ENCODE measurements around the gene CENATAC.
"Not testable (repeated sequence)": the region's sequence is repeated elsewhere in the genome, so short reads cannot be mapped to it uniquely, and the experiment has no call there.

The CENATAC gene, protein sequence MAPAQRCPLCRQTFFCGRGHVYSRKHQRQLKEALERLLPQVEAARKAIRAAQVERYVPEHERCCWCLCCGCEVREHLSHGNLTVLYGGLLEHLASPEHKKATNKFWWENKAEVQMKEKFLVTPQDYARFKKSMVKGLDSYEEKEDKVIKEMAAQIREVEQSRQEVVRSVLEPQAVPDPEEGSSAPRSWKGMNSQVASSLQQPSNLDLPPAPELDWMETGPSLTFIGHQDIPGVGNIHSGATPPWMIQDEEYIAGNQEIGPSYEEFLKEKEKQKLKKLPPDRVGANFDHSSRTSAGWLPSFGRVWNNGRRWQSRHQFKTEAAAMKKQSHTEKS

GRCh38 chr11:118997627-118998387, at the start of gene CENATAC:
TSS of gene CENATAC (plus strand) at chr11:118998138. CDS start at chr11:118998198, 60 bp downstream.
- peak; percentile 93 for DNase-seq (ENCODE audit: low read depth)

- peak; percentile 36 for DNase-seq (ENCODE audit: low read depth)
Measured at GRCh38 chr11:118953265-118953664, 44.7 kb upstream of the CENATAC start.

DNA sequence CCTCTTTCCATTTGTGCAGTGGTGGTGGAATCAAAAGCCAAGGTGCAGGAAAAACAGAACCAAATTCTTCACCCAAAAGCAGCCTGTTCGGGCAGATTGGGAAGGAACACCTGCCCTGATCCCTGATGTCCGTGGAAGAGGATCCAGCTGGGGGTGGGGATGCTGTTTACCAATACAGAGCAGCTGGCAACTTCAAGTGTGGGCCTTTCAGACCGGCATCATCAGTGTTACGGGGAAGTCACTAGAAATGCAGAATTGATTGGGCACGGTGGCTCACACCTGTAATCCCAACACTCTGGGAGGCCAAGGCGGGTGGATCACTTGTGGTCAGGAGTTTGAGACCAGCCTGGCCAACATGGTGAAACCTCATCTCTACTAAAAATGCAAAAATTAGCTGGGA, 44.0 kb upstream of the CENATAC start:
- not testable (repeated sequence) for DNase-seq (ENCODE audit: low read depth)

GRCh38 chr11:118956094-118956846, 41.7 kb upstream of the CENATAC start, which contains the start of gene UPK2:
TSS of gene UPK2 (plus strand) at chr11:118956298. CDS start at chr11:118956351, 53 bp downstream.
- DNase-seq (ENCODE audit: low read depth): peak; percentile 84

DNA sequence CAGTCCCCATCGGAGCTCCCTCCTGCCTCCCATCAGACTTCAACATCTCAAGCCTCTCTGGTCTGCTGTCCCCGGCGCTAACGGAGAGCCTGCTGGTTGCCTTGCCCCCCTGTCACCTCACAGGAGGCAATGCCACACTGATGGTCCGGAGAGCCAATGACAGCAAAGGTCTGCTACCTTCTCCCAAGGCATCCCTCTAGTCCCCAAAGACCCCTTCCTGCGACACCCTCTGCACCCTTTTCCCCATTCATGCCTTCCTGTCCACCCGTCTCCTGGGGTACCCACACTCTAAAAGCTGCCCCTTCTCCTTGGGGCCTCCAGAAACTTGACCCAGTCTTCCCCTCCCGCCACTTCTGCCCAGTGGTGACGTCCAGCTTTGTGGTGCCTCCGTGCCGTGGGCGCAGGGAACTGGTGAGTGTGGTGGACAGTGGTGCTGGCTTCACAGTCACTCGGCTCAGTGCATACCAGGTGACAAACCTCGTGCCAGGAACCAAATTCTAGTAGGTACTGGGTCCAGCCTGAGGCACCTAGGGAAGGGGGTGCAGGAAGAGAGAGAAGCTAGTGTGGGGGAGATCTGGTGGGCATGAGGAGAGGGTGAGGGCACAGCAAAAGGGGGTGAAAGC, 41.0 kb upstream of the CENATAC start:
- no peak for DNase-seq (ENCODE audit: low read depth)

DNA sequence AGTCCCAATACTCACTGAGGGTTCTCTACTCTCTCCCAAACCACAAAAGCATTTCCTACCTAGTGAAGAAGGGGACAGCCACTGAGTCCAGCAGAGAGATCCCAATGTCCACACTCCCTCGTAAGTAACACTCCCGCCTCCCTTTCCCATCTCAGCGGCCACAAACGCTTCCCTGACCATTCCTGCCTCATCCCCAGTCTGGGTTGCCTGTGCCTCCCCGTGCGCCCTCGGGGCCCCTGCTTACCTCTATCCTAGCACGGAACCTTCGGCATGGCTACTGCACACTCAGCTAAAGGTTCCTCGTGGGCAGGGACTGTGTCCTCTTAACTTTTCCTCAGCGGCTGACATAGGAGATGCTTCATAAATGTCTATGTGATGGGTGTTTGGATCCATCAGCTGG, 40.4 kb upstream of the CENATAC start:
- DNase-seq (ENCODE audit: low read depth): no peak

DNA sequence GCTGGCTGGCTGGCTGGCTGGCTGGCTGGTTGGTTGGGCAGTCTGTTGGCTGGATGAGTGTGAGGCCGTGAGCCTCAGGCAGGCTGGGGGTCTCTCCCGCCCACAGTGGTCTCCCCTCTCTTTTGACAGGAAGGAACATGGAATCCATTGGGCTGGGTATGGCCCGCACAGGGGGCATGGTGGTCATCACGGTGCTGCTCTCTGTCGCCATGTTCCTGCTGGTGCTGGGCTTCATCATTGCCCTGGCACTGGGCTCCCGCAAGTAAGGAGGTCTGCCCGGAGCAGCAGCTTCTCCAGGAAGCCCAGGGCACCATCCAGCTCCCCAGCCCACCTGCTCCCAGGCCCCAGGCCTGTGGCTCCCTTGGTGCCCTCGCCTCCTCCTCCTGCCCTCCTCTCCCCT, 40.0 kb upstream of the CENATAC start:
- no peak for DNase-seq (ENCODE audit: low read depth)

GRCh38 chr11:118958577-118958976, 39.4 kb upstream of the CENATAC start:
- no peak for DNase-seq (ENCODE audit: low read depth)

- DNase-seq (ENCODE audit: low read depth): no peak
Measured at GRCh38 chr11:118961189-118961588, 36.7 kb upstream of the CENATAC start.

GRCh38 chr11:118961591-118961990, 36.3 kb upstream of the CENATAC start:
- no peak for DNase-seq (ENCODE audit: low read depth)

DNA sequence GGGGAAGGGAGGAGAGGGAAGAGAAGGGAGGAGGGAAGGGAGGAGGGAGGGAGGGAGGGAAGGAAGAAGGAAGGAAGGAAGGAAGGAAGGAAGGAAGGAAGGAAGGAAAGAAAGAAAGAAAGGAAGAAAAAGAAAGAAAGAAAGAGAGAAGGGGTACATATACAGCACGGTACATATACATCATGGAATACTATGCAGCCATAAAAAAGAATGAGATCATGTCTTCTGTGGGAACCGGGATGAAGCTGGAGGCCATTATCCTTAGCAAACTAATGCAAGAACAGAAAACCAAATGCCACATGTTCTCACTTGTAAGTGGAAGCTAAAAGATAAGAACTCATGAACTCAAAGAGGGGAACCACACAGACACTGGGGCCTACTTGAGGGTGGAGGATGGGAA, 28.4 kb upstream of the CENATAC start:
- not testable (repeated sequence) for DNase-seq (ENCODE audit: low read depth)

GRCh38 chr11:118971646-118972045, 26.3 kb upstream of the CENATAC start, which contains the start of gene FOXR1:
TSS of gene FOXR1 (plus strand) at chr11:118971761. CDS start at chr11:118971932, 171 bp downstream.
- no peak for DNase-seq (ENCODE audit: low read depth)

DNA sequence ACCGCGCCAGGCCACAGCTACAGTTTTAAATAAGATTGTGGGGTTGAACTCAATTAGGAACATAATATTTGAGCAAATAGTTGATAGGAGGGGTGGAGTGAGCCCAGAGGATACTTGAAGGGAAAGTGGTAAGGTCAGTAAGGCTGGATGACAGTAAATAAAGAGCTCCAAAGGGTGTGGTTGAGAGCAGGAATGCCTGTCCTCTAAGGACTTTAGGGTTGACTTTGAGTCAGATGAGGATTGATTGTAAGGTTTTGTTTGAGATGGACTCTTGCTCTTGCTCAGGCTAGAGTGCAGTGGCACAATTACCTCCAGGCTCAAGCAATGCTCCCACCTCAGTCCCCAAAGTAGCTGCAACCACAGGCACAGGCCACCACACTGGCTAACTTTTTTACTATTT, 24.0 kb upstream of the CENATAC start:
- no peak for DNase-seq (ENCODE audit: low read depth)

DNA sequence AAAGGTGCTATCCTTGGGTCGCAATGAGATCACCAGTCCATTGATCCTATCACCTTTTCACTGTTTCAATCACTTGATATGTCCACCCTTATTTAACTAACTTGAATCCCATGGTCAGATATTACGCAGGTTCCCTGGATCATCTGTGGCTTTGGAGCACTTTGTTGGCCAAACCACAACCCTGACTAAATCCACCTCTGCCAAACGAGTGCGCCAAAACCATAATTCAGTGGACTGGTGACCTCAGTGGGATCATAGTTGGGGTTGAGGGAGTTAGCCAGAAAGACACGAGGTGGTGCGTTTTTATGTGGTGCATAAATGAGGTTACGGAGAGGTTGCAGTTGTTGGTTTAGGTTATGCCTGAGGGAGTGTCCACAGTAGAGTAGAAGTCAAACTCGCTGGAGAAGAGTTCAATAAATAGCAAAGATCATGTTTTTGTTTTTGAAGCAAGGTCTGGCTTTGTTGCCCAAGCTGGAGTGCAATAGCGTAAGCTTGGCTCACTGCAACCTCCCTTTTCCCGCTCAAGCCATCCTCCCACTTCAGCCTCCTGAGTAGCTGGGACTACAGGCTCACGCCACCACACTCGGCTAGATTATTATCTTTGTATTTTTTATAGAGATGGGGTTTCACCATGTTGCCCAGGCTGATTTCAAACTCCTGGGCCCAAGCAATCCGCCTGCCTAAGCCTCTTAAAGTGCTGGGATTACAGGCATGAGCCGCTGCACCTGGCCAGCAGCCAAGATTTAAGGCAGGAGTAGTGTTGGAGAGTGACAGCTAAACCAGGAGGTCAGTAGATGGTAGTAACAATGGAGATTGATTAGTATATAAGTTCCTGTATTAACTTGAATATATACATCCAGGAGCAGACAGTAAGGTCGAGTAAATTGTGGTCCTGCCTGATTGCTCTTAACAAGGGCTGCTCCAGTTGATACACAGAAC, 21.9 kb upstream of the CENATAC start:
- DNase-seq (ENCODE audit: low read depth): no peak

DNA sequence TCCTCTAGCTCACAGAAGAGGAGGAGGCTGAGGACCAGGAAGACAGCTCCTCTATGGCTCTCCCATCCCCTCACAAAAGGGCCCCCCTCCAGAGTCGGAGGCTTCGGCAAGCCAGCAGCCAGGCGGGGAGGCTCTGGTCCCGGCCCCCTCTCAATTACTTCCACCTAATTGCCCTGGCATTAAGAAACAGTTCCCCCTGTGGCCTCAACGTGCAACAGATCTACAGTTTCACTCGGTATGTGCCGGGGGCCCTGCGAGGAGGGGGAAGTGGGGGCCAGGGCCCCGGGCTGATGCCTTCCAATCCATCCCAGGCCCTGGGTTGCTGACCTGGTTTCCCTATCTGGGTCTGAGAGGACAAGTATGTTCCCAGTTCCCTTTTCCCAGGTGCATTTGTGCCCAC, 18.5 kb upstream of the CENATAC start:
- DNase-seq (ENCODE audit: low read depth): no peak

GRCh38 chr11:118980191-118980881, 17.6 kb upstream of the CENATAC start:
- DNase-seq (ENCODE audit: low read depth): no peak

DNA sequence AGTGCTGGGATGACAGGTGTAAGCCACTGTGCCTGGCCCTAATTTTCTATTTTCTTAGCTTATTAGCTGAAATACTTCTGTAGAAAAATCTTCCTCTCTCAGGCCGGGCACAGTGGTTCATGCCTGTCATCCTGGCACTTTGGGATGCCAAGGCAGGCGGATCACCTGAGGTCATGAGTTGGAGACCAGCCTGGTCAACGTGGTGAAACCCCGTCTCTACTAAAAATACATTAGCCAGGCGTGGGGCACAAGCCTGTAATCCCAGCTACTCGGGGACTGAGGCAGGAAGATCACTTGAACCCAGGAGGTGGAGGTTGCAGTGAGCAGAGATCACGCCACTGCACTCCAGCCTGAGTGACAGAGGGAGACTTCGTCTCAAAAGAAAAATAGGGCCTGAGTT, 13.6 kb upstream of the CENATAC start:
- not testable (repeated sequence) for DNase-seq (ENCODE audit: low read depth)

- no peak for DNase-seq (ENCODE audit: low read depth)
Measured at GRCh38 chr11:118984825-118985224, 13.1 kb upstream of the CENATAC start.

GRCh38 chr11:118988280-118988679, 9.7 kb upstream of the CENATAC start:
- no peak for DNase-seq (ENCODE audit: low read depth)

- DNase-seq (ENCODE audit: low read depth): not testable (repeated sequence)
Measured at GRCh38 chr11:118991486-118992038, 6.4 kb upstream of the CENATAC start.
